ENCODE results near the gene CDH13.

DNA sequence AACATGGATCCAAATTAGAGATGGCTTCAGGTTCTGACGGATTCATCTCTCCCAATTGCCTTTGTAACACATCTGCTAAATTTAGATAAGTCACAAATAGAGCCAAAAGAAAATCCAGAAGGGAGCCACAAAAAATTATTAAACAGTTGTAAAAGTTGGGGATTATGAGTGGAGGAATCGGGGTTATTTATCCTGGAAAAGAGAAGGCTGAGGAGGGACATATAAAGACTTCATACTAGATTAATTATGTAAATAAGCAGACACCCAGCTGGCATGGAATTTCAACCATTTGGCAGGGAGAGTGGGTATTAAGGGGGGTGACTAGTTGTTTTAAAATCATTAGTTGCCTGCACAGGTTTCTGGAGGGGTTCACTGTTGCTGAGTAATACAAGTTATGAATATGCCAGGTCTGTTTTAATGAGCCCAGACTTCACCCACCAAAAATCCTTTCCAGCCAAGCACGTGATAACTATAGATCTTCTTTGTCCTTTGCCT lies 89.6 kb downstream of the CDH13 start:
- TF ChIP-seq EZH2 (IDR thresholded peaks at IDR 0.05), result no peak
- TF ChIP-seq POLR2AphosphoS5 (IDR thresholded peaks at IDR 0.05; ENCODE audit: borderline replicate concordance, low read depth, low read length), result no peak
- no peak for TF ChIP-seq FOXP2 (optimal IDR thresholded peaks at IDR 0.05; ENCODE audit: control extremely low read depth, extremely low read length, insufficient read depth)

Data from SK-N-MC (cell line).